Mesenchymal stem cell (in vitro differentiated cells and primary cell): ENCODE results near the gene FOLR2.
"Not testable (repeated sequence)": the region's sequence is repeated elsewhere in the genome, so short reads cannot be mapped to it uniquely, and the experiment has no call there.

Experiments
- DNase-seq: peaks from one replicate; pipeline ENCODE4 v3.0.0-alpha.2; 2013
- H2AFZ ChIP-seq: one replicate; pipeline ENCODE4 v1.6.1; 2013; ENCODE audit warnings: low read depth, mild to moderate bottlenecking, control low read depth, inconsistent platforms, low read length, moderate library complexity
- H2AK5ac ChIP-seq: 2 replicates; pipeline ENCODE4 v1.6.1; 2013; ENCODE audit warnings: low read length, moderate library complexity, mild to moderate bottlenecking, inconsistent platforms; ENCODE audit not compliant: severe bottlenecking
- H2BK120ac ChIP-seq: one replicate; pipeline ENCODE4 v1.6.1; 2013; ENCODE audit warnings: low read depth, mild to moderate bottlenecking, inconsistent platforms, low read length, moderate library complexity
- H2BK12ac ChIP-seq, 2 experiments: one replicate each; pipeline ENCODE4 v1.6.1; 2013; ENCODE audit warnings: inconsistent platforms in 2 of 2, low read length in 2 of 2, mild to moderate bottlenecking in 2 of 2, moderate library complexity in 2 of 2, control low read depth in 1 of 2
- H2BK15ac ChIP-seq: one replicate; pipeline ENCODE4 v1.6.1; 2013; ENCODE audit warnings: mild to moderate bottlenecking, low read depth, inconsistent platforms; ENCODE audit not compliant: poor library complexity, severe bottlenecking
- H2BK5ac ChIP-seq: 2 replicates; pipeline ENCODE4 v1.6.1; 2013; ENCODE audit warnings: low read depth, mild to moderate bottlenecking, low read length, control low read depth, inconsistent platforms; ENCODE audit not compliant: poor library complexity, severe bottlenecking
- H3K14ac ChIP-seq, 2 experiments: one replicate each; pipeline ENCODE4 v1.6.1; 2013; ENCODE audit warnings: inconsistent platforms in 2 of 2, low read length in 2 of 2, control low read depth in 1 of 2, mild to moderate bottlenecking in 1 of 2, moderate library complexity in 1 of 2
- H3K18ac ChIP-seq, 2 experiments: one replicate each; pipeline ENCODE4 v1.6.1; 2013; ENCODE audit warnings: inconsistent platforms in 2 of 2, low read length in 2 of 2, control low read depth in 1 of 2, low read depth in 1 of 2, mild to moderate bottlenecking in 1 of 2
- H3K23ac ChIP-seq, 2 experiments: one replicate each; pipeline ENCODE4 v1.6.1; 2013; ENCODE audit warnings: inconsistent platforms in 2 of 2, low read length in 2 of 2, mild to moderate bottlenecking in 2 of 2, moderate library complexity in 2 of 2, control low read depth in 1 of 2
- H3K27ac ChIP-seq: 2 replicates; pipeline ENCODE4 v1.5.1; 2013; ENCODE audit warnings: mild to moderate bottlenecking, moderate library complexity, low read length, control low read depth, inconsistent platforms; ENCODE audit not compliant: poor library complexity, severe bottlenecking
- H3K27me3 ChIP-seq, 2 experiments: 2 replicates each; pipeline versions ENCODE4 v1.6.1 to v1.7.0; 2013; ENCODE audit warnings: low read length in 2 of 2, mild to moderate bottlenecking in 2 of 2, moderate library complexity in 2 of 2, control low read depth in 1 of 2, inconsistent platforms in 1 of 2; ENCODE audit not compliant: control insufficient read depth in 1 of 2, insufficient read depth in 1 of 2
- H3K36me3 ChIP-seq, 2 experiments: 2 replicates each; pipeline versions ENCODE4 v1.6.1 to v1.7.0; 2013; ENCODE audit warnings: low read length in 2 of 2, control low read depth in 1 of 2, inconsistent platforms in 1 of 2, low read depth in 1 of 2, mild to moderate bottlenecking in 1 of 2; ENCODE audit not compliant: insufficient read depth in 2 of 2, control insufficient read depth in 1 of 2
- H3K4ac ChIP-seq, 2 experiments: one replicate each; pipeline ENCODE4 v1.6.1; 2013; ENCODE audit warnings: inconsistent platforms in 2 of 2, low read length in 2 of 2, mild to moderate bottlenecking in 2 of 2, moderate library complexity in 2 of 2, control low read depth in 1 of 2, low read depth in 1 of 2
- H3K4me1 ChIP-seq: 2 replicates; pipeline ENCODE4 v1.6.1; 2013; ENCODE audit warnings: low read depth, low read length, control low read depth; ENCODE audit not compliant: control insufficient read depth, insufficient read depth
- H3K4me2 ChIP-seq: 2 replicates; pipeline ENCODE4 v1.6.1; 2013; ENCODE audit warnings: low read length, mild to moderate bottlenecking, inconsistent platforms; ENCODE audit not compliant: poor library complexity, severe bottlenecking
- H3K4me3 ChIP-seq, 2 experiments: 2 replicates each; pipeline versions ENCODE4 v1.5.1 to v1.7.0; 2013; ENCODE audit warnings: low read length in 2 of 2, mild to moderate bottlenecking in 2 of 2, control low read depth in 1 of 2, low read depth in 1 of 2; ENCODE audit not compliant: insufficient read depth in 1 of 2
- H3K79me1 ChIP-seq: replicated peaks from 2 replicates; pipeline ENCODE4 v1.6.1; 2013; ENCODE audit warnings: mild to moderate bottlenecking, control low read depth, low read length, inconsistent platforms; ENCODE audit not compliant: poor library complexity, severe bottlenecking
- H3K9ac ChIP-seq: 2 replicates; pipeline ENCODE4 v1.7.0; 2013; ENCODE audit warnings: mild to moderate bottlenecking, low read length, moderate library complexity
- H3K9me3 ChIP-seq: 2 replicates; pipeline ENCODE4 v1.7.0; 2013; ENCODE audit warnings: mild to moderate bottlenecking, low read length; ENCODE audit not compliant: control insufficient read depth
- H4K8ac ChIP-seq: one replicate; pipeline ENCODE4 v1.6.1; 2013; ENCODE audit warnings: inconsistent platforms, mild to moderate bottlenecking, low read length, moderate library complexity
- H4K91ac ChIP-seq: one replicate; pipeline ENCODE4 v1.6.1; 2013; ENCODE audit warnings: mild to moderate bottlenecking, low read length, inconsistent platforms
- WGBS: methylation state at CpG from one replicate; pipeline ENCODE4 v1.1.7; 2013; ENCODE audit warnings: mixed read lengths; 5-methylcytosine and 5-hydroxymethylcytosine counted together

The FOLR2 gene

GRCh38 chr11:72201445-72201844 is 15.1 kb upstream of the FOLR2 start:
- H2BK5ac ChIP-seq = not testable (repeated sequence)

GRCh38 chr11:72202571-72202970 is 14.0 kb upstream of the FOLR2 start:
- H3K4me3 ChIP-seq = no peak overlapping the region
- no peak overlapping the region for H2BK12ac ChIP-seq
- H2BK120ac ChIP-seq = no peak overlapping the region
- H3K14ac ChIP-seq = no peak overlapping the region
- no peak overlapping the region for H3K4ac ChIP-seq
- no peak overlapping the region for H3K18ac ChIP-seq
- H2AK5ac ChIP-seq = no peak overlapping the region
- no peak overlapping the region for H3K9ac ChIP-seq
- no peak overlapping the region for H4K8ac ChIP-seq
- no peaks in the 10 kb centered on the region for H3K79me1 ChIP-seq
- no peak overlapping the region for H2BK15ac ChIP-seq
- H3K23ac ChIP-seq = no peak overlapping the region
- no peak overlapping the region for H2BK5ac ChIP-seq
- no peaks in the 10 kb centered on the region for H3K36me3 ChIP-seq
- 95% methylated on average over 6 of the region's 6 CpGs for WGBS
- H3K9me3 ChIP-seq = no peaks in the 10 kb centered on the region
- H3K4me2 ChIP-seq = no peak overlapping the region
- DNase-seq = no peak
- H3K27ac ChIP-seq = no peak overlapping the region
- H4K91ac ChIP-seq = no peak overlapping the region
- peaks cover 0 to 5% of the 10 kb centered on the region in 2 experiments for H3K27me3 ChIP-seq
- H3K4me1 ChIP-seq = no peaks in the 10 kb centered on the region
- H2AFZ ChIP-seq = no peak overlapping the region

More at GRCh38 chr11:72201445-72201844, 15.1 kb upstream of the FOLR2 start:
- not testable (repeated sequence) for H3K4ac ChIP-seq, H3K27me3 ChIP-seq, H2BK120ac ChIP-seq, H3K14ac ChIP-seq, H2AK5ac ChIP-seq, H3K9ac ChIP-seq, H3K27ac ChIP-seq, H3K9me3 ChIP-seq, H3K23ac ChIP-seq, H3K36me3 ChIP-seq, H4K91ac ChIP-seq, H4K8ac ChIP-seq, H3K4me2 ChIP-seq, H2BK15ac ChIP-seq, H2AFZ ChIP-seq, H3K4me1 ChIP-seq, H3K79me1 ChIP-seq, H2BK12ac ChIP-seq, H3K4me3 ChIP-seq, H3K18ac ChIP-seq, DNase-seq
- 93% methylated on average over 40 of the region's 43 CpGs for WGBS

DNA sequence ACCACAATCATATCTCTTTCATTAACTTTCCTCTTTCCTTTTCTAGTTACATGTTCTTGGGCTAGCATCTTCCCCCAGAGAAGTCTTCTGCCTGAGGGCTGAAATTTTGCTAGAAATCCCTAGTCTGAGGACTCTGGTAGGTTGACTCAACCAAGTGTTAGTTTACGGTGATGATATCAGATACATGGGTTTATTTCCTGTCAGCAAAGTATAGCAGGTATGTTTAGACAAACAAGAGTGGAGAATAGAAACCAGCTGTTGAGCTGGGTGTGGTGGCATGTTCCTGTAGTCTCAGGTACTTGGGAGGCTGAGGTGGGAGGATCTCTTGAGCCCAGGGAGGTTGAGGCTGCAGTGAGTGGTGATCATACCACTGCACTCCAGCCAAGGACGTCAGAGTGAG is 13.4 kb upstream of the FOLR2 start:
- no peak overlapping the region for H2AFZ ChIP-seq
- H3K4me3 ChIP-seq = no peak overlapping the region
- no peak for DNase-seq
- H3K14ac ChIP-seq = no peak overlapping the region
- no peak overlapping the region for H2BK15ac ChIP-seq
- no peak overlapping the region for H4K8ac ChIP-seq
- H3K27ac ChIP-seq = no peak overlapping the region
- no peak overlapping the region for H3K9ac ChIP-seq
- no peak overlapping the region for H3K4ac ChIP-seq
- 94% methylated on average over 1 of the region's 2 CpGs for WGBS
- H2BK120ac ChIP-seq = no peak overlapping the region
- no peak overlapping the region for H3K23ac ChIP-seq
- H2BK12ac ChIP-seq = no peak overlapping the region
- no peak overlapping the region for H4K91ac ChIP-seq
- no peak overlapping the region for H2BK5ac ChIP-seq
- H3K18ac ChIP-seq = no peak overlapping the region
- no peaks in the 10 kb centered on the region for H3K9me3 ChIP-seq
- H3K27me3 ChIP-seq = peaks cover 0 to 8% of the 10 kb centered on the region in 2 experiments
- no peaks in the 10 kb centered on the region for H3K4me1 ChIP-seq
- H3K4me2 ChIP-seq = no peak overlapping the region
- H3K36me3 ChIP-seq = no peaks in the 10 kb centered on the region
- no peak overlapping the region for H2AK5ac ChIP-seq
- no peaks in the 10 kb centered on the region for H3K79me1 ChIP-seq

DNA sequence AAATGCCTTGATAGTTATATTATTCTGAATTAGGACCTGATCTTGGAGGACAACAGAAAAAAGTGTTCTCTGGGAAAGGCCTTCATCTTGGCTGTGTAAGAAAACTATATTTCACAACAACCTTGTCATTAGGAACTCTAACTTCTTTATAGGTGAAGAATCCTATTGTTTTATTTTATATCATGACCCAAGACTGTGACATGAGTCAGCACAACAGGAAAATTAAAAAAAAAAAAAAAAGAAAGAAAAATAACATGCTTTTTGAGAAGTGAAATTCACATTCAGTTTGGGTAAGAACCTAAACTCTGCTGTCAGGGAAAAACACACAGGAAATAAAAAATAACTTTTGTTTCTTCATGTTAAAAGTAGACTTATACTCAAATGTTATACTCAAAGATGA is 11.7 kb upstream of the FOLR2 start:
- Histone ChIP-seq H2BK15ac (no peak overlapping the region), H3K14ac (no peak overlapping the region), H3K79me1 (no peaks in the 10 kb centered on the region), H3K4me1 (no peaks in the 10 kb centered on the region), H2AK5ac (no peak overlapping the region), H3K36me3 (no peaks in the 10 kb centered on the region), H3K9me3 (peaks cover 3% of the 10 kb centered on the region), H3K23ac (no peak overlapping the region), H3K4ac (no peak overlapping the region), H3K9ac (no peak overlapping the region), H3K4me3 (no peak overlapping the region), H4K91ac (no peak overlapping the region), H3K27ac (no peak overlapping the region), H4K8ac (no peak overlapping the region), H2AFZ (no peak overlapping the region), H2BK12ac (no peak overlapping the region), H3K4me2 (no peak overlapping the region), H3K18ac (no peak overlapping the region), H2BK5ac (no peak overlapping the region), H2BK120ac (no peak overlapping the region), H3K27me3 (peaks cover 0 to 12% of the 10 kb centered on the region in 2 experiments)
- DNase-seq = no peak
